ENCODE results near the gene GALNT2. TPM values are rescaled to one million over a fixed set of nuclear protein-coding genes. Genes with fewer than 3 reads are reported as not detected.

The GALNT2 gene
- total and polyA plus RNA-seq, 10 donors = 7.9 to 44.8 (median 36.9) TPM

GRCh38 chr1:230071316-230071715, 4.3 kb downstream of the GALNT2 start:
- H3K4me3 ChIP-seq = no peak overlapping the region
- peaks cover 9 to 60% (median 25%) of the 10 kb centered on the region in 6 donors for H3K4me1 ChIP-seq

GRCh38 chr1:230072296-230072695, 5.3 kb downstream of the GALNT2 start:
- no peak for TF ChIP-seq POLR2AphosphoS5 (IDR thresholded peaks at IDR 0.05)
- no peak for TF ChIP-seq POLR2A (IDR thresholded peaks at IDR 0.05)
- TF ChIP-seq CTCF (IDR thresholded peaks at IDR 0.05 in 8 of 11, conservative IDR thresholded peaks at IDR 0.05 in 3 of 11) = no peak
- WGBS, 5 donors = 73 to 88% (median 78%) methylated on average over 5 to 6 of the region's 6 CpGs
- H3K4me1 ChIP-seq = peaks cover 8 to 66% (median 23%) of the 10 kb centered on the region in 6 donors

More at GRCh38 chr1:230071316-230071715, 4.3 kb downstream of the GALNT2 start:
- WGBS, 5 donors = 82 to 90% (median 87%) methylated on average over 7 of the region's 7 CpGs
- DNase-seq = no peak
- intact Hi-C loops (cut with DNase I; ENCODE audit: low total_unique reads) = no loop called here
- Histone ChIP-seq H3K27ac (no peak overlapping the region), H3K36me3 (peaks cover 0 to 6% (median 0%) of the 10 kb centered on the region in 6 donors), H3K9me3 (no peaks in the 10 kb centered on the region), H3K27me3 (replicated peaks in 1 of 7) (no peaks in the 10 kb centered on the region)
- no peak for TF ChIP-seq CTCF (IDR thresholded peaks at IDR 0.05 in 8 of 11, conservative IDR thresholded peaks at IDR 0.05 in 3 of 11)
- TF ChIP-seq POLR2A (IDR thresholded peaks at IDR 0.05) = no peak
- TF ChIP-seq POLR2AphosphoS5 (IDR thresholded peaks at IDR 0.05) = no peak

GRCh38 chr1:230072866-230073265, 5.8 kb downstream of the GALNT2 start:
- H3K4me1 ChIP-seq = peaks cover 8 to 66% (median 23%) of the 10 kb centered on the region in 6 donors
- intact Hi-C loops (cut with DNase I; ENCODE audit: low total_unique reads) = no loop called here
- peaks cover 0 to 16% (median 0%) of the 10 kb centered on the region in 6 donors for H3K36me3 ChIP-seq
- DNase-seq = no peak
- 95 to 100% (median 98%) methylated on average over 1 of the region's 1 CpG; no CpG with 5 or more reads in 1 of the 5 donors for WGBS, 5 donors
- TF ChIP-seq POLR2A (IDR thresholded peaks at IDR 0.05) (no peak), CTCF (IDR thresholded peaks at IDR 0.05 in 8 of 11, conservative IDR thresholded peaks at IDR 0.05 in 3 of 11) (no peak), POLR2AphosphoS5 (IDR thresholded peaks at IDR 0.05) (no peak)
- H3K9me3 ChIP-seq = no peaks in the 10 kb centered on the region
- no peak overlapping the region for H3K4me3 ChIP-seq
- no peak overlapping the region for H3K27ac ChIP-seq
- no peaks in the 10 kb centered on the region for H3K27me3 ChIP-seq (replicated peaks in 1 of 7)

More at GRCh38 chr1:230072296-230072695, 5.3 kb downstream of the GALNT2 start:
- intact Hi-C loops (cut with DNase I; ENCODE audit: low total_unique reads) = no loop called here
- Histone ChIP-seq H3K9me3 (no peaks in the 10 kb centered on the region), H3K27me3 (replicated peaks in 1 of 7) (no peaks in the 10 kb centered on the region), H3K4me3 (no peak overlapping the region), H3K27ac (no peak overlapping the region), H3K36me3 (peaks cover 0 to 16% (median 0%) of the 10 kb centered on the region in 6 donors)
- no peak for DNase-seq

- H3K4me3 ChIP-seq = no peak overlapping the region
- H3K27me3 ChIP-seq (replicated peaks in 1 of 7) = no peaks in the 10 kb centered on the region
- no peaks in the 10 kb centered on the region for H3K9me3 ChIP-seq
- intact Hi-C loops (cut with DNase I; ENCODE audit: low total_unique reads) = no loop called here
- no peak overlapping the region for H3K27ac ChIP-seq
- DNase-seq = no peak
- H3K4me1 ChIP-seq = peaks cover 5 to 59% (median 18%) of the 10 kb centered on the region in 6 donors
- peaks cover 0 to 16% (median 0%) of the 10 kb centered on the region in 6 donors for H3K36me3 ChIP-seq
- TF ChIP-seq CTCF (IDR thresholded peaks at IDR 0.05 in 8 of 11, conservative IDR thresholded peaks at IDR 0.05 in 3 of 11) (no peak), POLR2AphosphoS5 (IDR thresholded peaks at IDR 0.05) (no peak), POLR2A (IDR thresholded peaks at IDR 0.05) (no peak)
- WGBS, 5 donors = 74 to 90% (median 80%) methylated on average over 2 to 4 of the region's 4 CpGs
Observed at GRCh38 chr1:230073371-230074035, 6.5 kb downstream of the GALNT2 start.

All from spleen (tissue), 11 donors.